NB4 (cell line): ENCODE measurements around the gene CNR1.

Experiments used
- POLR2A ChIP-seq: IDR thresholded peaks from 2 replicates; pipeline ENCODE4 v1.6.1; 2011; ENCODE audit warnings: mild to moderate bottlenecking; ENCODE audit not compliant: insufficient read length; ENCODE audit errors: extremely low read depth
- TF ChIP-seq, protein P1 (sequence below): IDR thresholded peaks from one replicate; pipeline ENCODE4 v1.5.1; 2012; ENCODE audit warnings: low read depth, low read length
- TF ChIP-seq, protein P2 (sequence below): IDR thresholded peaks from 2 replicates; pipeline ENCODE4 v1.6.1; 2011; ENCODE audit warnings: low read depth, low read length

DNA sequence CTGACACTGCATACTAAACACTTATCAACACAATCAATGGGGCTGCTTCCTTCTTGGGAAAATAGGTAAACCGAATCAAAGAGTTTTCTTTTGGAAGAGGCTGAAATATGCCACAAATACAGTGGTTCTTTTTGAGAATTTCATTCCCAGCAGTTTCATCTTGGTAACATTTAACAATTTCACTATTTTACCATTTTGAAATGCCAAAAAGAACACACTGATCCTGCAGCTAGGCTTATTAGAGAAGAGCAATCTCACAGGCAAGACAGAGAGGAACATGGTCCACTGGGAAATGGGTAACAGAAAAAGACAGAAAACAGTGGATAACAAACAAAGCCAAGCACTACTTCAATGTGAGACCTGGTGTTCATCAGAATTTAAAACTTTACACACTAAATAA is 2.5 kb downstream of the CNR1 start:
- TF ChIP-seq, protein P1, sequence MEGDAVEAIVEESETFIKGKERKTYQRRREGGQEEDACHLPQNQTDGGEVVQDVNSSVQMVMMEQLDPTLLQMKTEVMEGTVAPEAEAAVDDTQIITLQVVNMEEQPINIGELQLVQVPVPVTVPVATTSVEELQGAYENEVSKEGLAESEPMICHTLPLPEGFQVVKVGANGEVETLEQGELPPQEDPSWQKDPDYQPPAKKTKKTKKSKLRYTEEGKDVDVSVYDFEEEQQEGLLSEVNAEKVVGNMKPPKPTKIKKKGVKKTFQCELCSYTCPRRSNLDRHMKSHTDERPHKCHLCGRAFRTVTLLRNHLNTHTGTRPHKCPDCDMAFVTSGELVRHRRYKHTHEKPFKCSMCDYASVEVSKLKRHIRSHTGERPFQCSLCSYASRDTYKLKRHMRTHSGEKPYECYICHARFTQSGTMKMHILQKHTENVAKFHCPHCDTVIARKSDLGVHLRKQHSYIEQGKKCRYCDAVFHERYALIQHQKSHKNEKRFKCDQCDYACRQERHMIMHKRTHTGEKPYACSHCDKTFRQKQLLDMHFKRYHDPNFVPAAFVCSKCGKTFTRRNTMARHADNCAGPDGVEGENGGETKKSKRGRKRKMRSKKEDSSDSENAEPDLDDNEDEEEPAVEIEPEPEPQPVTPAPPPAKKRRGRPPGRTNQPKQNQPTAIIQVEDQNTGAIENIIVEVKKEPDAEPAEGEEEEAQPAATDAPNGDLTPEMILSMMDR: no peak
- TF ChIP-seq POLR2A: no peak
- TF ChIP-seq, protein P2, sequence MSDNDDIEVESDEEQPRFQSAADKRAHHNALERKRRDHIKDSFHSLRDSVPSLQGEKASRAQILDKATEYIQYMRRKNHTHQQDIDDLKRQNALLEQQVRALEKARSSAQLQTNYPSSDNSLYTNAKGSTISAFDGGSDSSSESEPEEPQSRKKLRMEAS: no peak
